Activated CD8-positive, alpha-beta memory T cell treated with anti-CD3 and anti-CD28 coated beads for 36 hours (primary cell): ENCODE results near the gene TMEM106C. TPM values are rescaled to one million over a fixed set of nuclear protein-coding genes. Genes with fewer than 3 reads are reported as not detected.

Experiments
- CTCF ChIA-PET: fragments of 350-600 bp; sonication (Branson Sonifier 250); formaldehyde crosslinking; loops from one replicate; lab custom pipeline; 2021; ENCODE audit warnings: antibody characterized with exemption; lab: Charles Lee
- POLR2A ChIA-PET: fragments of 350-600 bp; sonication (Branson Sonifier 250); formaldehyde crosslinking; loops from one replicate; lab custom pipeline; 2021; ENCODE audit warnings: antibody characterized with exemption; lab: Charles Lee
- total RNA-seq, 2 experiments: library from RNA; stranded (reverse); gene quantifications; one replicate each; pipeline ENCODE4 v1.2.3, GENCODE V29; 2021

Gene TMEM106C
- total RNA-seq, 2 experiments from 2014 or later: 199 to 200 TPM

GRCh38 chr12:47975816-47976215 is 12.4 kb downstream of the TMEM106C start:
- CTCF ChIA-PET: interaction anchor here (0.9 kb wide), 1 partner anchor 13 kb away, joined by 3 read pairs; the partner anchor contains the start of gene TMEM106C
- POLR2A ChIA-PET: no interaction called here

- ChIA-PET CTCF (no interaction called here), POLR2A (no interaction called here)
These were observed 13.8 kb downstream of the TMEM106C start for GRCh38 chr12:47977046-47977771.

- CTCF ChIA-PET: no interaction called here
- POLR2A ChIA-PET: no interaction called here
These were observed 14.6 kb downstream of the TMEM106C start for GRCh38 chr12:47977772-47978597.

GRCh38 chr12:47978598-47978873 is 15.1 kb downstream of the TMEM106C start:
- ChIA-PET CTCF (no interaction called here), POLR2A (no interaction called here)

GRCh38 chr12:47979166-47979565 is 15.8 kb downstream of the TMEM106C start:
- CTCF ChIA-PET: no interaction called here
- POLR2A ChIA-PET: no interaction called here

- CTCF ChIA-PET: no interaction called here
- POLR2A ChIA-PET: no interaction called here
These were observed 16.3 kb downstream of the TMEM106C start for GRCh38 chr12:47979686-47980085.

- ChIA-PET CTCF (no interaction called here), POLR2A (no interaction called here)
These were observed 16.8 kb downstream of the TMEM106C start for GRCh38 chr12:47980197-47980596.

GRCh38 chr12:47980779-47981495 is 17.5 kb downstream of the TMEM106C start:
- CTCF ChIA-PET: no interaction called here

GRCh38 chr12:47981496-47982260 is 18.3 kb downstream of the TMEM106C start:
- ChIA-PET POLR2A (interaction anchor here (0.8 kb wide), 1 partner anchor 8 kb away, joined by 3 read pairs; no protein-coding TSS in a partner anchor), CTCF (no interaction called here)

More at GRCh38 chr12:47980779-47981495, 17.5 kb downstream of the TMEM106C start:
- POLR2A ChIA-PET: no interaction called here

- ChIA-PET CTCF (no interaction called here), POLR2A (interaction anchor here (0.8 kb wide), 1 partner anchor 8 kb away, joined by 3 read pairs; no protein-coding TSS in a partner anchor)
These were observed 18.9 kb downstream of the TMEM106C start for GRCh38 chr12:47982311-47982710.

- POLR2A ChIA-PET: no interaction called here
- CTCF ChIA-PET: no interaction called here
These were observed 19.4 kb downstream of the TMEM106C start for GRCh38 chr12:47982770-47983169.

GRCh38 chr12:47983541-47984115 is 20.2 kb downstream of the TMEM106C start:
- CTCF ChIA-PET: no interaction called here
- POLR2A ChIA-PET: no interaction called here

- CTCF ChIA-PET: no interaction called here
These were observed 21.0 kb downstream of the TMEM106C start for GRCh38 chr12:47984331-47984801.

GRCh38 chr12:47985596-47986290 is 22.3 kb downstream of the TMEM106C start:
- ChIA-PET CTCF (interaction anchor here (0.9 kb wide), 1 partner anchor 22 kb away, joined by 3 read pairs; the partner anchor contains the start of gene TMEM106C), POLR2A (no interaction called here)

More at GRCh38 chr12:47984331-47984801, 21.0 kb downstream of the TMEM106C start:
- POLR2A ChIA-PET: no interaction called here

GRCh38 chr12:47986291-47986660 is 22.9 kb downstream of the TMEM106C start:
- ChIA-PET CTCF (no interaction called here), POLR2A (no interaction called here)

- ChIA-PET CTCF (no interaction called here), POLR2A (no interaction called here)
These were observed 23.4 kb downstream of the TMEM106C start for GRCh38 chr12:47986832-47987231.

GRCh38 chr12:47987411-47988072 is 24.1 kb downstream of the TMEM106C start:
- POLR2A ChIA-PET: no interaction called here
- CTCF ChIA-PET: no interaction called here
